GM19395 (cell line): Measurements from ENCODE around the gene PCDHGB3.
"Not testable (repeated sequence)": the region's sequence is repeated elsewhere in the genome, so short reads cannot be mapped to it uniquely, and the experiment has no call there.

ENCODE experiments used
- ATAC-seq: cut with Tn5 transposase; IDR thresholded peaks from one replicate; pipeline ENCODE4 v1.9.1; 2021; ENCODE audit warnings: mild to moderate bottlenecking, moderate library complexity; ENCODE audit not compliant: unreplicated experiment

PCDHGB3 gene

DNA sequence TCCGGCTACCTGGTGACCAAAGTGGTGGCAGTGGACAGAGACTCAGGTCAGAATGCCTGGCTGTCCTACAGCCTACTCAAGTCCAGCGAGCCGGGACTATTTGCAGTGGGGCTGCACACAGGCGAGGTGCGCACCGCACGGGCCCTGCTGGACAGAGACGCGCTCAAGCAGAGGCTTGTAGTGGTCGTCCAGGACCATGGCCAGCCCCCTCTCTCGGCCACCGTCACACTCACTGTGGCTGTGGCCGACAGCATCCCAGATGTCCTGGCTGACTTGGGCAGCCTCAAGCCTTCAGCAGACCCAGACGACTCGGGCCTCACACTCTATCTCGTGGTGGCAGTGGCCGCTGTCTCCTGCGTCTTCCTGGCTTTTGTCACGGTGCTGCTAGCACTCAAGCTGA lies 13.1 kb upstream of the PCDHGB3 start:
- ATAC-seq = no peak

DNA sequence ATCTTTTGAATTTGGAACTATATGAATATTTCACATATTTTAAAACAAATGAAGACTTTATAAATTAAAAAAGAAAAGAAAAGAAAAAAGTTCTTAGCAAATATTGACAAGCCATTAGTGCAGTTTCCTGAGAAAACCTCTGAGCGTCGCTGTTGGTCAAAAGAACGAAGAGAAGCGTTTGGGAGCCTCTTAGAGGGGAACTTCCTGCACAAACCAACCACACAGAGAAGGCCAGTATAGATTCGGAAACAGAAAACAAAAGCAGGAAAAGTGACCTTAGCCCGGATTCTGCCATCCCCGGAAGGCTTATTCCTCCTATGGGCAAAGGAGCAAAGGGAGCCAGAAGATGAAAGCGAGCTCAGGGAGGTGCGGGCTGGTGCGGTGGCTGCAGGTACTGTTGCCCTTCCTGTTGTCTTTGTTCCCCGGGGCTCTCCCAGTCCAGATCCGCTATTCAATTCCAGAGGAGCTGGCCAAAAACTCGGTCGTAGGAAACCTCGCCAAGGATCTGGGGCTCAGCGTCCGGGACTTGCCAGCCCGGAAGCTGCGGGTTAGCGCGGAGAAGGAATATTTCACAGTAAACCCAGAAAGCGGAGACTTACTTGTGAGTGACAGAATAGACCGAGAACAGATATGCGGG lies 10.1 kb upstream of the PCDHGB3 start, which contains the start of gene PCDHGB2:
Gene PCDHGB2 (plus strand): TSS at position 205 of the 637 bp plus-strand sequence. CDS start 142 bp downstream, at position 347.
- peak; percentile 84 for ATAC-seq

DNA sequence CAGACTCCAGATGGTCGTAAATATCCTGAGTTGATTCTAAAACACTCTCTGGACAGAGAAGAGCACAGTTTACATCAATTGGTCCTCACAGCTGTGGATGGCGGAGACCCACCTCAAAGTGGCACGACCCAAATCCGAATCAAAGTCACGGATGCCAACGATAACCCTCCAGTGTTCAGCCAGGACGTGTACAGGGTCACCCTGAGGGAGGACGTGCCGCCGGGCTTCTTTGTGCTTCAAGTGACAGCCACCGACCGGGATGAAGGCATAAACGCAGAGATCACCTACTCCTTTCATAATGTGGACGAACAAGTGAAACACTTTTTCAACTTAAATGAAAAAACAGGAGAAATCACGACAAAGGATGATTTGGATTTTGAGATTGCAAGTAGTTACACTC lies 9.4 kb upstream of the PCDHGB3 start:
- no peak for ATAC-seq

DNA sequence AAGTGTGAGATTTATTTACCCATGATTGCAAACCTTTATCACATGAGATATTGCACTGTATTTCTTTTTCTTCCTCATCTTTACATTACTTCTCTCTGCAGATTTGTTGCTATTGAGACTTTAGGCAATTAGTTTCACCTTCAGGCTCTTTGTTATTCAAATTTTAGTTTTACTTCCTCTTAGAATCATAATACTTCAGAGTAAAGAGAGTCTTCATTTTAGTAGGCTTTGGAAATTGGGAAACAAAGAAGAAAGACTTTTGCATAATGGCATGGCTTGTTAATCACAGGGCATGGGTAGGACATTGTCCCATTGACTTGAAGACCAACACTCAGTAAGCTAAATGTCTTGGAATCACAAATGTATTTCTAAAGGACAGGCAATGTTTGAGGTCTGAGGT lies 7.3 kb upstream of the PCDHGB3 start:
- no peak for ATAC-seq

- no peak for ATAC-seq
Observed at GRCh38 chr5:141363952-141364660, 5.9 kb upstream of the PCDHGB3 start, which contains the start of gene PCDHGA5. TSS of gene PCDHGA5 (plus strand) at chr5:141364162. CDS start at chr5:141364331, 169 bp downstream.

- ATAC-seq = no peak
Observed at GRCh38 chr5:141366016-141366896, 3.8 kb upstream of the PCDHGB3 start.

GRCh38 chr5:141371572-141372475 lies 1.8 kb downstream of the PCDHGB3 start:
- ATAC-seq = no peak

- ATAC-seq = no peak
Observed at GRCh38 chr5:141373673-141374317, 3.8 kb downstream of the PCDHGB3 start, which contains the start of gene PCDHGA6. TSS of gene PCDHGA6 (plus strand) at chr5:141373891. CDS start at chr5:141374084, 193 bp downstream.

DNA sequence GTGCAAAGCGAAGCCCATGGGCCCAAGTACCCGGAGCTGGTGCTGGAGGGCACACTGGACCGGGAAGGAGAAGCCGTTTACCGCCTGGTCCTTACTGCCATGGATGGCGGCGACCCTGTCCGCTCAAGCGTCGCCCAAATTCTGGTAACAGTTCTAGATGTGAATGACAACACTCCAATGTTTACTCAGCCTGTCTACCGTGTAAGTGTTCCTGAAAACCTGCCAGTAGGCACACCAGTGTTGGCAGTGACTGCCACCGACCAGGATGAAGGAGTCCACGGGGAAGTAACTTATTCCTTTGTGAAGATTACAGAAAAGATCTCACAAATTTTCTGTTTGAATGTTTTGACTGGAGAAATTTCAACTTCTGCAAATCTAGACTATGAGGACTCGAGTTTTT lies 4.6 kb downstream of the PCDHGB3 start:
- no peak for ATAC-seq

DNA sequence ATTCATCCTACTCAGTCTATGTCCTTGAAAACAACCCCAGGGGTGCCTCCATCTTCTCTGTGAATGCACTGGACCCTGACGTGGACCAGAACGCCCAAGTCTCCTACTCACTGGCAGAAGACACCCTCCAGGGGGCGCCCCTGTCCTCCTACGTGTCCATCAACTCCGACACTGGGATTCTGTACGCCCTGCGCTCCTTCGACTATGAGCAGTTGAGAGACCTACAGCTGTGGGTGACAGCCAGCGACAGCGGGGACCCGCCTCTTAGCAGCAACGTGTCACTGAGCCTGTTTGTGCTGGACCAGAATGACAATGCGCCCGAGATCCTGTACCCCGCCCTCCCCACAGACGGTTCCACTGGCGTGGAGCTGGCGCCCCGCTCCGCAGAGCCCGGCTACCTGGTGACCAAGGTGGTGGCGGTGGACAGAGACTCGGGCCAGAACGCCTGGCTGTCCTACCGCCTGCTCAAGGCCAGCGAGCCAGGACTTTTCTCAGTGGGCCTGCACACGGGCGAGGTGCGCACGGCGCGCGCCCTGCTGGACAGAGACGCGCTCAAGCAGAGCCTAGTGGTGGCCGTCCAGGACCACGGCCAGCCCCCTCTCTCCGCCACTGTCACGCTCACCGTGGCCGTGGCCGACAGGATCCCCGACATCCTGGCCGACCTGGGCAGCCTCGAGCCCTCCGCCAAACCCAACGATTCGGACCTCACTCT lies 5.6 kb downstream of the PCDHGB3 start:
- not testable (repeated sequence) for ATAC-seq

- no peak for ATAC-seq
Observed at GRCh38 chr5:141382469-141383294, 12.6 kb downstream of the PCDHGB3 start, which contains the start of gene PCDHGA7. TSS of gene PCDHGA7 (plus strand) at chr5:141382742. CDS start at chr5:141382900, 158 bp downstream.

- no peak for ATAC-seq
Observed at GRCh38 chr5:141383345-141383744, 13.3 kb downstream of the PCDHGB3 start.

- ATAC-seq = no peak
Observed at GRCh38 chr5:141384471-141385267, 14.6 kb downstream of the PCDHGB3 start.

DNA sequence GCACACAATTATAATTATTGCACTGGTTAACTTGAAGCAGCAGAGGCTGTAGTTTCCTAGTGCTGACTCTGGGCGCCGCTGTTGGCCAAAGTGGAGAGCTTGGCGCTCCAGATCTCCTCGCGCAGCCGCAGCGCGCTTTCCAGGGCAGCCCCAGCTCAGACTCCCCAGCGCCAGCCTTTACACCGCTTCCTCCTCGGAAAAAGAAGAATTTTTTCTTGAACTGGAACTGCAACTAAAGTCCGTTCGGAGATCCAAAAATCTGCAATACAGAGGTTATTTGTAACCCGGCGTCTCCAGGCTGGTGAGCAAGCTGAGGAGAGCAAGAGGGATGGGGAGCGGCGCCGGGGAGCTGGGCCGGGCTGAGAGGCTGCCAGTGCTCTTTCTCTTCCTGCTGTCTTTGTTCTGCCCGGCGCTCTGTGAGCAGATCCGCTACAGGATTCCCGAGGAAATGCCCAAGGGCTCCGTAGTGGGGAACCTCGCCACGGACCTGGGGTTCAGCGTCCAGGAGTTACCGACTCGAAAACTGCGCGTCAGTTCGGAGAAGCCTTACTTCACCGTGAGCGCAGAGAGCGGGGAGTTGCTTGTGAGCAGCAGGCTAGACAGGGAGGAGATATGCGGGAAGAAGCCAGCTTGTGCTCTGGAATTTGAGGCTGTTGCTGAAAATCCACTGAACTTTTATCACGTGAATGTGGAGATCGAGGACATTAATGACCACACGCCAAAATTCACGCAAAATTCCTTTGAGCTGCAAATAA lies 17.7 kb downstream of the PCDHGB3 start, which contains the start of gene PCDHGB4:
Gene PCDHGB4 (plus strand): TSS at position 142 of the 755 bp plus-strand sequence. CDS start 187 bp downstream, at position 329.
- peak; percentile 83 for ATAC-seq

GRCh38 chr5:141388661-141389060 lies 18.6 kb downstream of the PCDHGB3 start:
- ATAC-seq = no peak
